ENCODE measurements around the gene PFKFB2. TPM values are rescaled to one million over a fixed set of nuclear protein-coding genes. Genes with fewer than 3 reads are reported as not detected.

Gene PFKFB2
- 4.6 to 6.7 TPM (median 5.3 TPM) in 5 replicates for total RNA-seq (2022; extraction: Qiagen RNA extraction)

DNA sequence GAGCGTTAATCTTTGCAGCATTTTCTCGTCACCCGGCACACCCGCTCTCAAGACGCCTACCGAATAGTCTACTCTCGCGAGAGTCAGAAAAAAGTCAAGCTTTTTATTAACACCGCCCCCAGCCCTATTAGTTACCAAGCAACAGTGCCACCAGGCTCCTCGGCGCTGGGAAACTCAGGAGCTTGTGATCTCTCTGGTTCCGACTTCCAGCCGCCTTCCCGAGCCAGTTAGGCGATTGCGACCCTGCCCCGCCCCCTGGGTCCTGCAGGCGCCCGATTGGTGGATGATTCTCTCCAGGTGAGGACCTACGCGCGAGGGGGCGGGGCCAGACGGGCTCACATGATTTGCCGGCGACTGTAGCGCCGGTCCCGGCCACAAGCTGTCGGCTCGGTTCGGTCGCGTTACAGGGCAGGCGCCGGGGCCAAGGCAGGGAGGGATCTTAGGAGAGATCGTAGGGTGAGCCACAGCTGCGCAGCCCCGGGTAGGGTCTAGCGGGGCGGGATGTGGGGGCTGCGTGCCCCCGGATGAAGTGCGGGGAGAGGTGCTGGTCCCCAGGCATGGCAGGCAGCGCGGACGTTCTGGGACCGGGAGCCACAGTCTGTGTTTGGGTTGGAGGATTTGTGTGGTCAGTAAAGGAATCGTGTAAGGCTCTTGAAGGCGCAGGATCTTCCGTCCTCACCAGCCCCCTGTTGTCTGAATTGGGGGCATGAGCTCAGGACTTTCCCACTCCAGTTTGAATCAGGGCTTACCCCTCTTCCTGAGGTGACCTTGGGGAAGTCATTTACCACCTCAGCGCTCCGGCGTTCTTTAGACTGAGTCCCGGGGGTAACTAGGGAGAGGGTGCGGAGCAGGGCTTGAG lies at the start of gene PFKFB2:
PFKFB2 (plus strand) TSS at position 365 of the 859 bp plus-strand sequence. CDS start 1,443 bp downstream, outside the sequence.

DNA sequence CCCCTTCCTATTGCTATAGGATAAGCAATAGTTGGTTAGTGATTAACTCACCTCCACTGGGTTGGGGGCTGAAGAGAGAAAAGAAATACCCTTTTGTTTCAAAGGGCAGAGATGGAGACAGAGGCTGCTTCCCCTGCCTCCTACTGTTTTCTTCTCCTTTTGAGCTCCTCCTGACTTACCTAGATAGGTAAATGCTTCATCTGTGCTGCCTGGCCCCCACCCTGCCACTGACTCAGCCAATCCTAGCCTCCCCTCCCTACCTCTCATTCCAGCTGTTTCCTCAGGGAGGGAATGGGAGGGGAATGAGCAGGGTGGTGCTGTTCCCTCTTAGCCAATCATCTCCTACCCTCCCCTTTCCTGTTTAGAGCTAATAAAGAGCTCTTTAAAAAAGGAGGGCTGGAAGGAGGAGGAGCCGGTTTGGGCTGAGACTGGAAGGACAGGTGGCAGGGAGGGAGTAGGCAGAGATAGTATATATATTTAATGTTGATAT lies 20.5 kb upstream of the PFKFB2 start, which contains the start of gene C1orf116:
C1orf116 (minus strand) TSS at position 229 of the 490 bp plus-strand sequence. CDS start 5,158 bp downstream, outside the sequence.

GRCh38 chr1:207051191-207051943 lies 1.7 kb upstream of the PFKFB2 start, which contains the start of gene YOD1:
YOD1 (minus strand) TSS chr1:207051208; CDS start chr1:207051030, 178 bp downstream.

DNA sequence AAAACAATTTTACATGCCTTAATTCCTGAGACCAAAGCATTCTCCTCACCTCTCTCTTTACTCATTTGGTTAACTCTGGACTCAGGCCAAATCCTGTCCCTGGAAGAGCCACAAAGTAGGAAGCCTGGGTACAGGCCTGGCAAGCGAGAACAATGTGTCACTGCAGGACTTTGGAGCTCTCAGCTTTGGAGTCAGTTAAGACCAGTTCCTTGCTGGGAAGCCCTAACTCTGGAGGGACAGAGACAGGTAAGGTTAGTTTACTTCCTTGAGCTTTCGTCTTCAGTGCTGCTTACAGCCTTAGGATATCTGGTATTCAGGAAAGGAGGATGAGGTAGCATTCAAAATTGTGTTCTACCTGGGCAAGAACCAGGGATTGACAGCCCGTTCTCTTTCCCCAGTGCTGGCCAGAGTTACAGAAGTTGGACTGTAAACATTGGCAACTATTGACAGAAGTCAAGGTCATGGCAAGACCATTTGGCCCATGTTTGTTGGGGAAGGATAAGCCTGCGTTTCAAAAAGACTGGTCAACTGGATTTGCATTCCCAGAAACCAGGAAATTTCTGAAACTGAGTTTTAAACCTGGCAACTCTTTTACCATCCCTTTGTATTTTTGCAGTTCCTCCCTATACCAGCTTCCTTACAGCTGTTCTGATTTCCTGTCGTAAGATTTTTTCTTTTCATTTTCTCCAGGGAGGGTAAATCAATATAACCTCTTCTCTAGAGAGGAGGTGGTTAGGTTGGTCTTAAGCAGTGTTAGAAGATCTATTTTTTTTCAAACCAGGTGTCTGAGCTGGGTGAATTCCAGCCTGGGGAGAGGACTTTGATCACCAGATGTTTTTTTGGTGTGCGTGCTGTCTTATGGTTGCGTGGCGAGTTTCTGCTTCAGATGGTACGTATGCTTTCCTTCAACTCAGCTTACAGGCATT lies 35.9 kb downstream of the PFKFB2 start, which contains the start of gene C4BPB:
C4BPB (plus strand) TSS at position 160 of the 926 bp plus-strand sequence; CDS start at position 832, 672 bp downstream.

DNA sequence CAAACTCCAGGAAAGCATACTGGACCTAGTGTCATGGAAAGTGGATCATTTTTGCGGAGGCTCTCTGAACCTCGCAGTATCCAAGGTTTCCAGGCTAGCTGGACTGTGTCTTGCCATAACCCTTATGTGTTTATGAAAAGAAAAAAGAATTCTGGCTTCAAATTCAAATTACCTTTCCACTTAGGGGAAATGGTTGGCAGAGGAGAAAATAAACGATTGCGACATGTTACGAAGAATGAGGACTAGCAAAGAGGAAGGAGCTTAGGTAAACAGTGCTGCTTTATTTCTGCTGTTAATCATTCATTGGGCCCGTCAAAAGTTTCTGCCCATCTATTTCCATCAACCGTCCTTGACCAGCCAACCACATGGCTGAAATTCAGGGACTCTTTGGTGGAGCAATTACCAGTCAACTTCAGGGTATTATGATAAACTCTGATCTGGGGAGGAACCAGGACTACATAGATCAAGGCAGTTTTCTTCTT lies 50.9 kb downstream of the PFKFB2 start, which contains the start of gene C4BPA:
C4BPA (plus strand) TSS at position 342 of the 482 bp plus-strand sequence. CDS start 8,793 bp downstream, outside the sequence.

Other genes starting within 250 kb of the PFKFB2 start
- not detected in 5 replicates for gene IL20, start 187.7 kb upstream of the PFKFB2 start, total RNA-seq (2022; extraction: Qiagen RNA extraction)
- gene IL24, start 155.8 kb upstream of the PFKFB2 start, total RNA-seq (2022; extraction: Qiagen RNA extraction), result 0.25 to 0.50 TPM (median 0.39 TPM) in 5 replicates
- 5.0 to 6.0 TPM (median 5.3 TPM) in 5 replicates for gene FCMR, start 131.3 kb upstream of the PFKFB2 start, total RNA-seq (2022; extraction: Qiagen RNA extraction)
- not detected in 5 replicates for gene PIGR, start 106.8 kb upstream of the PFKFB2 start, total RNA-seq (2022; extraction: Qiagen RNA extraction)
- 0.07 to 0.08 TPM in 2 of 5 replicates, not detected in the others for gene FCAMR, start 82.8 kb upstream of the PFKFB2 start, total RNA-seq (2022; extraction: Qiagen RNA extraction)
- 3.9 to 6.8 TPM (median 5.9 TPM) in 5 replicates for gene C1orf116, start 20.5 kb upstream of the PFKFB2 start, total RNA-seq (2022; extraction: Qiagen RNA extraction)
- gene YOD1, start 2.1 kb upstream of the PFKFB2 start, total RNA-seq (2022; extraction: Qiagen RNA extraction), result 6.9 to 10.4 TPM (median 8.7 TPM) in 5 replicates
- 0.89 to 2.1 TPM (median 1.3 TPM) in 5 replicates for gene C4BPB, start 35.6 kb downstream of the PFKFB2 start, total RNA-seq (2022; extraction: Qiagen RNA extraction)
- gene C4BPA, start 51.0 kb downstream of the PFKFB2 start, total RNA-seq (2022; extraction: Qiagen RNA extraction), result 0.58 to 0.91 TPM (median 0.67 TPM) in 5 replicates

Data from A549 treated with dexamethasone at 1 μM for 4 hours (cell line).